IMR-90 (cell line): ENCODE results near the gene ANKRD63. TPM values are rescaled to one million over a fixed set of nuclear protein-coding genes. Genes with fewer than 3 reads are reported as not detected.

Experiments used
- ATAC-seq: fragments of 200-7000 bp; cut with Tn5 transposase; 2 replicates; pipeline ENCODE4 v1.9.1; 2020; ENCODE audit warnings: low read depth, mild to moderate bottlenecking, moderate library complexity
- BruUV-seq: library from RNA; stranded (reverse); fragments of 400-500 nt; replicated peaks from 2 replicates; lab custom pipeline; 2021; lab: Mats Ljungman, UMichigan
- CTCF ChIA-PET: fragments of 300-600 bp; formaldehyde crosslinking; extraction: SDS; loops from one replicate; lab custom pipeline; 2021; ENCODE audit warnings: antibody characterized with exemption; lab: Yijun Ruan, JAX
- POLR2A ChIA-PET: fragments of 300-600 bp; sonication (Branson Sonifier 250); formaldehyde crosslinking; loops from one replicate; lab custom pipeline; 2022; ENCODE audit warnings: antibody characterized with exemption; ENCODE audit not compliant: unreplicated experiment; lab: Charles Lee
- DNase-seq: peaks from one replicate; pipeline ENCODE4 v3.0.0; 2013
- H2AFZ ChIP-seq: replicated peaks from 2 replicates; pipeline ENCODE3; 2013; ENCODE audit warnings: low read length, mild to moderate bottlenecking; ENCODE audit not compliant: poor library complexity
- H2AK5ac ChIP-seq: 2 replicates; pipeline ENCODE4 v1.6.1; 2013; ENCODE audit warnings: low read depth, low read length, inconsistent platforms
- H2AK9ac ChIP-seq: replicated peaks from 2 replicates; pipeline ENCODE3; 2013; ENCODE audit warnings: mild to moderate bottlenecking, low read depth, low read length, moderate library complexity; ENCODE audit not compliant: poor library complexity
- H2BK120ac ChIP-seq: 2 replicates; pipeline ENCODE4 v1.6.1; 2013; ENCODE audit warnings: low read depth, low read length, inconsistent platforms
- H2BK15ac ChIP-seq: 3 replicates; pipeline ENCODE4 v1.6.1; 2013; ENCODE audit warnings: low read depth, low read length, inconsistent platforms
- H2BK20ac ChIP-seq: 2 replicates; pipeline ENCODE4 v1.6.1; 2013; ENCODE audit warnings: low read depth, mild to moderate bottlenecking, inconsistent platforms, low read length, moderate library complexity
- H2BK5ac ChIP-seq: 2 replicates; pipeline ENCODE4 v1.6.1; 2013; ENCODE audit warnings: mild to moderate bottlenecking, low read depth, low read length, inconsistent platforms; ENCODE audit not compliant: poor library complexity, severe bottlenecking
- H3K14ac ChIP-seq: replicated peaks from 2 replicates; pipeline ENCODE4 v1.6.1; 2013; ENCODE audit warnings: low read depth, low read length, inconsistent platforms
- H3K18ac ChIP-seq: 2 replicates; pipeline ENCODE4 v1.6.1; 2013; ENCODE audit warnings: low read depth, low read length, control low read depth
- H3K23ac ChIP-seq: 2 replicates; pipeline ENCODE4 v1.6.1; 2013; ENCODE audit warnings: low read depth, low read length, inconsistent platforms
- H3K27ac ChIP-seq: 2 replicates; pipeline ENCODE4 v1.5.1; 2013; ENCODE audit warnings: mild to moderate bottlenecking, control low read depth, low read length; ENCODE audit not compliant: insufficient read depth
- H3K27me3 ChIP-seq: 2 replicates; pipeline ENCODE4 v1.6.1; 2013; ENCODE audit warnings: low read length; ENCODE audit not compliant: control insufficient read depth, insufficient read depth
- H3K36me3 ChIP-seq: 2 replicates; pipeline ENCODE4 v1.6.1; 2013; ENCODE audit warnings: low read length, mixed read lengths; ENCODE audit not compliant: control insufficient read depth, insufficient read depth
- H3K4ac ChIP-seq: 2 replicates; pipeline ENCODE4 v1.6.1; 2013; ENCODE audit warnings: low read depth, low read length, inconsistent platforms
- H3K4me1 ChIP-seq: 2 replicates; pipeline ENCODE4 v1.6.1; 2013; ENCODE audit warnings: low read length, mixed read lengths; ENCODE audit not compliant: control insufficient read depth, insufficient read depth
- H3K4me2 ChIP-seq: 2 replicates; pipeline ENCODE4 v1.6.1; 2013; ENCODE audit warnings: low read depth, mild to moderate bottlenecking, control low read depth, low read length, moderate library complexity
- H3K4me3 ChIP-seq: 2 replicates; pipeline ENCODE4 v1.5.1; 2013; ENCODE audit warnings: low read depth, mild to moderate bottlenecking, control low read depth, low read length, moderate library complexity; ENCODE audit not compliant: insufficient read depth
- H3K56ac ChIP-seq: 2 replicates; pipeline ENCODE4 v1.6.1; 2013; ENCODE audit warnings: low read length, inconsistent platforms; ENCODE audit not compliant: insufficient read depth; ENCODE audit errors: extremely low read depth
- H3K79me1 ChIP-seq, 2 experiments: 2 replicates each; pipeline ENCODE4 v1.6.1; 2013; ENCODE audit warnings: low read length in 2 of 2, inconsistent platforms in 1 of 2, low read depth in 1 of 2
- H3K9ac ChIP-seq: 2 replicates; pipeline ENCODE4 v1.6.1; 2013; ENCODE audit warnings: low read depth, low read length, control low read depth
- H3K9me1 ChIP-seq: 2 replicates; pipeline ENCODE4 v1.6.1; 2013; ENCODE audit warnings: low read length, inconsistent platforms; ENCODE audit not compliant: insufficient read depth
- H3K9me3 ChIP-seq: 2 replicates; pipeline ENCODE4 v1.6.1; 2013; ENCODE audit warnings: low read length; ENCODE audit not compliant: control insufficient read depth, insufficient read depth
- H4K20me1 ChIP-seq: 2 replicates; pipeline ENCODE4 v1.6.1; 2013; ENCODE audit warnings: low read length, inconsistent platforms; ENCODE audit not compliant: insufficient read depth
- H4K5ac ChIP-seq: 2 replicates; pipeline ENCODE4 v1.6.1; 2013; ENCODE audit warnings: mild to moderate bottlenecking, low read depth, low read length, control low read depth
- H4K8ac ChIP-seq, 2 experiments: 2 replicates each; pipeline ENCODE4 v1.6.1; 2013; ENCODE audit warnings: low read depth in 2 of 2, low read length in 2 of 2, control low read depth in 1 of 2, inconsistent platforms in 1 of 2
- H4K91ac ChIP-seq: 2 replicates; pipeline ENCODE4 v1.6.1; 2013; ENCODE audit warnings: low read depth, low read length, inconsistent platforms; ENCODE audit not compliant: insufficient read depth
- BHLHE40 ChIP-seq: fragments of 150-350 bp; IDR thresholded peaks from 2 replicates; pipeline ENCODE4 v1.6.1; 2016; ENCODE audit warnings: mild to moderate bottlenecking, low read depth, low read length
- CEBPB ChIP-seq: IDR thresholded peaks from 2 replicates; pipeline ENCODE4 v1.6.1; 2012; ENCODE audit warnings: low read depth, low read length, improper control_type of control experiment
- CHD1 ChIP-seq: IDR thresholded peaks from 2 replicates; pipeline ENCODE4 v1.6.1; 2012; ENCODE audit warnings: low read depth, low read length, improper control_type of control experiment
- CTCF ChIP-seq: conservative IDR thresholded peaks from 2 replicates; pipeline ENCODE4 v1.5.1; 2012; ENCODE audit warnings: mild to moderate bottlenecking, low read depth, low read length, improper control_type of control experiment
- ELK1 ChIP-seq: fragments of 150-350 bp; IDR thresholded peaks from 2 replicates; pipeline ENCODE4 v1.6.1; 2016; ENCODE audit warnings: low read depth, mild to moderate bottlenecking, low read length, moderate library complexity, borderline replicate concordance
- FOS ChIP-seq: fragments of 150-350 bp; IDR thresholded peaks from 2 replicates; pipeline ENCODE4 v1.6.1; 2016; ENCODE audit warnings: low read depth, low read length
- MAFK ChIP-seq: IDR thresholded peaks from 2 replicates; pipeline ENCODE4 v1.6.1; 2012; ENCODE audit warnings: low read depth, low read length, improper control_type of control experiment
- MAZ ChIP-seq: IDR thresholded peaks from 2 replicates; pipeline ENCODE4 v1.6.1; 2012; ENCODE audit warnings: low read depth, mild to moderate bottlenecking, low read length, improper control_type of control experiment, moderate library complexity, borderline replicate concordance
- MXI1 ChIP-seq: IDR thresholded peaks from 2 replicates; pipeline ENCODE4 v1.6.1; 2012; ENCODE audit warnings: low read depth, mild to moderate bottlenecking, low read length, moderate library complexity, borderline replicate concordance
- NFE2L2 ChIP-seq: fragments of 150-350 bp; IDR thresholded peaks from 2 replicates; pipeline ENCODE4 v1.6.1; 2016; ENCODE audit warnings: low read depth, mild to moderate bottlenecking, low read length
- POLR2A ChIP-seq: IDR thresholded peaks from 2 replicates; pipeline ENCODE4 v1.6.1; 2012; ENCODE audit warnings: mild to moderate bottlenecking, low read depth, low read length
- RAD21 ChIP-seq: IDR thresholded peaks from 2 replicates; pipeline ENCODE4 v1.6.1; 2012; ENCODE audit warnings: low read length, improper control_type of control experiment
- RCOR1 ChIP-seq: IDR thresholded peaks from 2 replicates; pipeline ENCODE4 v1.6.1; 2012; ENCODE audit warnings: mild to moderate bottlenecking, low read length, improper control_type of control experiment; ENCODE audit not compliant: insufficient replicate concordance
- RFX5 ChIP-seq: IDR thresholded peaks from 2 replicates; pipeline ENCODE4 v1.8.0; 2012; ENCODE audit warnings: low read depth, mild to moderate bottlenecking, low read length, moderate library complexity
- SMC3 ChIP-seq: fragments of 150-350 bp; IDR thresholded peaks from 2 replicates; pipeline ENCODE4 v1.6.1; 2016; ENCODE audit warnings: low read depth, mild to moderate bottlenecking, antibody characterized with exemption, low read length, moderate library complexity
- USF2 ChIP-seq: fragments of 150-350 bp; IDR thresholded peaks from 2 replicates; pipeline ENCODE4 v1.6.1; 2017; ENCODE audit warnings: mild to moderate bottlenecking, antibody characterized with exemption, low read length, low read depth
- whole genome bisulfite sequencing, 2 experiments: methylation state at CpG; one replicate each; pipeline versions ENCODE4 v1.1.5 to v1.1.7; 2013; ENCODE audit warnings: missing lambda C conversion rate in 2 of 2; ENCODE audit not compliant: insufficient read length in 1 of 2; ENCODE audit errors: extremely low coverage in 2 of 2; 5-methylcytosine and 5-hydroxymethylcytosine counted together
- dilution Hi-C: fragments of 300-500 bp; cut with HindIII; formaldehyde crosslinking; loops from one replicate; pipeline ENCODE4 v1.14.3; 2018; ENCODE audit warnings: low sequenced_read_pairs; ENCODE audit not compliant: unreplicated experiment
- in situ Hi-C: fragments of 300-500 bp; cut with MboI; formaldehyde crosslinking; loops from 3 replicates; pipeline ENCODE4 v1.14.3; 2019; ENCODE audit warnings: low sequenced_read_pairs, inconsistent platforms, mixed read lengths
- intact Hi-C: fragments of 100-400 bp; cut with micrococcal nuclease; formaldehyde crosslinking; loops from 2 replicates; pipeline ENCODE4 v1.10.0; 2022
- polyA plus RNA-seq, 3 experiments: library from polyadenylated mRNA; depleted of rRNA; stranded (reverse); fragments of >200 nt; gene quantifications; 2 replicates each; pipeline ENCODE4 v1.2.3, GENCODE V29; 2012; ENCODE audit warnings: low replicate concordance in 1 of 3
- total RNA-seq: library from RNA; depleted of rRNA; stranded (reverse); fragments of >200 nt; gene quantifications from 2 replicates; pipeline ENCODE4 v1.2.3, GENCODE V29; 2012

ANKRD63 gene
- total and polyA plus RNA-seq, 2 of the 4 experiments (the other 2 are of a cell fraction) = not detected

- ChIA-PET CTCF (no interaction called here), POLR2A (no interaction called here)
- no CpG with 5 or more reads among the region's 4 CpGs for WGBS, 2 experiments
- no peak overlapping the region for H3K4me2 ChIP-seq
- H2AFZ ChIP-seq = no peak overlapping the region
- H3K27me3 ChIP-seq = peaks cover 52% of the 10 kb centered on the region
- H4K91ac ChIP-seq = no peak overlapping the region
- H2BK20ac ChIP-seq = no peak overlapping the region
- H3K79me1 ChIP-seq = no peaks in the 10 kb centered on the region
- H3K36me3 ChIP-seq = no peaks in the 10 kb centered on the region
- H4K5ac ChIP-seq = no peak overlapping the region
- H3K27ac ChIP-seq = no peak overlapping the region
- H2BK15ac ChIP-seq = no peak overlapping the region
- H3K4ac ChIP-seq = no peak overlapping the region
- peaks cover 4% of the 10 kb centered on the region; the same call in 1 of the 2 replicates for H3K9me1 ChIP-seq
- no peak overlapping the region for H3K4me3 ChIP-seq
- no peak overlapping the region for H2BK120ac ChIP-seq
- no peaks in the 10 kb centered on the region for H4K20me1 ChIP-seq
- TF ChIP-seq FOS (no peak), RCOR1 (no peak), RFX5 (no peak), CEBPB (no peak), CHD1 (no peak), MAFK (no peak), MXI1 (no peak), BHLHE40 (no peak), CTCF (no peak), MAZ (no peak), USF2 (no peak), POLR2A (no peak), RAD21 (no peak), ELK1 (no peak), SMC3 (no peak), NFE2L2 (no peak)
- H3K14ac ChIP-seq = no peak overlapping the region
- BruUV-seq = no TSS peak
- H2BK5ac ChIP-seq = no peak overlapping the region
- no peak overlapping the region for H4K8ac ChIP-seq
- no peak overlapping the region for H3K9ac ChIP-seq
- peaks cover 3% of the 10 kb centered on the region; the same call in 1 of the 2 replicates for H3K4me1 ChIP-seq
- in situ Hi-C loops = no loop called here
- H2AK5ac ChIP-seq = no peak overlapping the region
- intact Hi-C loops = no loop called here
- no peak overlapping the region for H3K23ac ChIP-seq
- H3K9me3 ChIP-seq = no peaks in the 10 kb centered on the region
- dilution Hi-C loops = no loop called here
- no peak for DNase-seq
- no peak overlapping the region for H3K18ac ChIP-seq
- H3K56ac ChIP-seq = no peak overlapping the region
- no peak for ATAC-seq
- no peak overlapping the region for H2AK9ac ChIP-seq
These were observed 27.8 kb downstream of the ANKRD63 start for GRCh38 chr15:40255033-40255432.
